HEK293 (cell line): ENCODE measurements around the gene KANK3.
A peak's percentile ranks its signal among the peaks of the same experiment; 100 is the strongest.

Source experiments
- CTCF ChIP-seq: fragments of 450-650 bp; formaldehyde crosslinking; IDR thresholded peaks from 2 replicates; pipeline ENCODE4 v1.5.1; 2016; ENCODE audit warnings: missing biosample characterization, missing genetic modification characterization
- KLF16 ChIP-seq: fragments of 450-650 bp; formaldehyde crosslinking; IDR thresholded peaks from 2 replicates; pipeline ENCODE4 v1.5.1; 2017; ENCODE audit warnings: missing biosample characterization, missing genetic modification characterization
- WT1 ChIP-seq: fragments of 450-650 bp; formaldehyde crosslinking; IDR thresholded peaks from 2 replicates; pipeline ENCODE4 v1.5.1; 2016; ENCODE audit warnings: missing biosample characterization, missing genetic modification characterization
- ZBTB21 ChIP-seq: fragments of 450-650 bp; formaldehyde crosslinking; IDR thresholded peaks from 2 replicates; pipeline ENCODE4 v1.5.1; 2017; ENCODE audit warnings: missing biosample characterization, missing genetic modification characterization
- ZFP3 ChIP-seq: fragments of 450-650 bp; formaldehyde crosslinking; IDR thresholded peaks from 2 replicates; pipeline ENCODE4 v1.5.1; 2016; ENCODE audit warnings: low read depth, missing biosample characterization, missing genetic modification characterization
- ZNF223 ChIP-seq: fragments of 450-650 bp; formaldehyde crosslinking; IDR thresholded peaks from 2 replicates; pipeline ENCODE4 v1.5.1; 2016; ENCODE audit warnings: missing biosample characterization, missing genetic modification characterization
- ZNF324 ChIP-seq: fragments of 450-650 bp; formaldehyde crosslinking; IDR thresholded peaks from 2 replicates; pipeline ENCODE4 v1.5.1; 2016; ENCODE audit warnings: missing biosample characterization, missing genetic modification characterization
- ZNF768 ChIP-seq: fragments of 450-650 bp; formaldehyde crosslinking; IDR thresholded peaks from 2 replicates; pipeline ENCODE4 v1.5.1; 2018; ENCODE audit warnings: missing biosample characterization, mild to moderate bottlenecking, missing genetic modification characterization
- TF ChIP-seq, protein P1 (sequence below): fragments of 450-650 bp; formaldehyde crosslinking; IDR thresholded peaks from 2 replicates; pipeline ENCODE4 v1.5.1; 2016; ENCODE audit warnings: missing biosample characterization, missing genetic modification characterization

DNA sequence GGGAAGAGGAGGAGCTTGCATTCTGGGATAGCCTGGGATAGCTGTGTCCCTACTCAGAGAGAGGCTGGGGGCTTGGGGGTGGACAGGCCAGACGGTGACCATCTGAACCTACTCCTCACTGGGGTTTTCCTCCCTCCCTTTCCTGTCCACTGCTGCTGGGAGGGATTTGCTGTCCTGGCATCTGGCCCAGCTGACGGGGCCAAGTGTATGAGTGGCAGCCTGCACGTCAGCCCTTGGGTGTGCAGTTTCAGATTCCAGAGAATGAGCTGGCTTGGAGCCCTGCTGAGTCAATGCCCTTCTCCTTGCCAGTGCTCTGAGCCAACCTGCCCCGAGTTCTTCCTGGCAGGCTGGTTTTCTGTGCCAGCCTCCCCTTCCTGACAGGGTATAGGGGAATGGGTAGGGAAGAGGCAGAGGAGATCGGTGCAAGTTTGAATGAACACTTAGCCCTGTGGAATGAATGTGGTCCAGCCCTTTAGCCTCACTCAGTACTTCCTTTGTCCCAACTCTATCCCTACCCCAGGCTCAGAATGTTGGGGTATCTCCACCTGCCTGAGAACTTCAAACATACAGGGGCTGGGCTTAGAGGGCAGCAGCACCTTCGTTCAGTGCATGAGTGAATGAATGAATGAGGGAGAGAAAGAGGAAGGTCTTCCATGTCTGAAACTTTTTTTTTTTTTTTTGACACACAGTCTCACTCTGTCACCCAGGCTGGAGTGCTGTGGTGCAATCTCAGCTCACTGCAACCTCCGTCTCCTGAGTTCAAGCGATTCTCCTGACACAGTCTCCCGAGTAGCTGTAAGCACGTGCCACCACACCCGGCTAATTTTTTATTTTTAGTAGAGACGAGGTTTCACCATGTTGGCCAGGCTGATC lies 19.1 kb upstream of the KANK3 start:
- TF ChIP-seq CTCF (tag by site-specific recombination) = no peak
- 0 out of 2 replicates have a peak, but pooled peaks have one; percentile 25 for TF ChIP-seq ZNF324 (tag by site-specific recombination)
- no peak for TF ChIP-seq ZNF223 (tag by site-specific recombination)
- no peak for TF ChIP-seq ZBTB21 (tag by site-specific recombination)
- TF ChIP-seq ZFP3 (tag by site-specific recombination) = no peak
- TF ChIP-seq, protein P1, sequence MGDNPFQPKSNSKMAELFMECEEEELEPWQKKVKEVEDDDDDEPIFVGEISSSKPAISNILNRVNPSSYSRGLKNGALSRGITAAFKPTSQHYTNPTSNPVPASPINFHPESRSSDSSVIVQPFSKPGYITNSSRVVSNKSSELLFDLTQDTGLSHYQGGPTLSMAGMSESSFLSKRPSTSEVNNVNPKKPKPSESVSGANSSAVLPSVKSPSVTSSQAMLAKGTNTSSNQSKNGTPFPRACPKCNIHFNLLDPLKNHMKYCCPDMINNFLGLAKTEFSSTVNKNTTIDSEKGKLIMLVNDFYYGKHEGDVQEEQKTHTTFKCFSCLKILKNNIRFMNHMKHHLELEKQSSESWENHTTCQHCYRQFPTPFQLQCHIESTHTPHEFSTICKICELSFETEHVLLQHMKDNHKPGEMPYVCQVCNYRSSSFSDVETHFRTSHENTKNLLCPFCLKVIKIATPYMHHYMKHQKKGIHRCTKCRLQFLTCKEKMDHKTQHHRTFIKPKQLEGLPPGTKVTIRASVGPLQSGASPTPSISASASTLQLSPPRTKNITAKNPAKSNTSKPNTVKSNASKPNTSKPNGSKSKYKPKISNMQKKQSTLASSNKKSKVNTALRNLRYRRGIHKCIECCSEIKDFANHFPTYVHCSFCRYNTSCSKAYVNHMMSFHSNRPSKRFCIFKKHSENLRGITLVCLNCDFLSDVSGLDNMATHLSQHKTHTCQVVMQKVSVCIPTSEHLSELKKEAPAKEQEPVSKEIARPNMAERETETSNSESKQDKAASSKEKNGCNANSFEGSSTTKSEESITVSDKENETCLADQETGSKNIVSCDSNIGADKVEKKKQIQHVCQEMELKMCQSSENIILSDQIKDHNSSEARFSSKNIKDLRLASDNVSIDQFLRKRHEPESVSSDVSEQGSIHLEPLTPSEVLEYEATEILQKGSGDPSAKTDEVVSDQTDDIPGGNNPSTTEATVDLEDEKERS (tag by site-specific recombination) = no peak
- TF ChIP-seq KLF16 (tag by site-specific recombination) = no peak
- peak; percentile 21; the same call in 1 of the 2 replicates for TF ChIP-seq WT1 (tag by site-specific recombination)
- no peak for TF ChIP-seq ZNF768 (tag by site-specific recombination)
